ENCODE measurements around the gene ERI2.

ERI2 gene

GRCh38 chr16:20781697-20782096 lies 24.6 kb downstream of the ERI2 start:
- DNase-seq (ENCODE audit: low read depth, low spot score), result no peak
- TF ChIP-seq CTCF (IDR thresholded peaks at IDR 0.05; ENCODE audit: insufficient read depth, low read length, missing control alignments), result no peak
- ChIA-PET CTCF (no interaction called here), POLR2A (no interaction called here)
- no peak overlapping the region for H3K4me3 ChIP-seq (ENCODE audit: low read depth, low read length)

- POLR2A ChIA-PET, result no interaction called here
- CTCF ChIA-PET, result interaction anchor here (0.6 to 5.6 kb wide), 9 partner anchors 8 to 327 kb away, joined by 3 to 41 read pairs (median 3); partner anchors contain the start of gene ACSM3
- TF ChIP-seq CTCF (IDR thresholded peaks at IDR 0.05; ENCODE audit: insufficient read depth, low read length, missing control alignments), result peak; percentile 87
- no peak overlapping the region for H3K4me3 ChIP-seq (ENCODE audit: low read depth, low read length)
- peak; percentile 2 for DNase-seq (ENCODE audit: low read depth, low spot score)
Observed at GRCh38 chr16:20774703-20775362, 31.4 kb downstream of the ERI2 start.

GRCh38 chr16:20773679-20774078 lies 32.6 kb downstream of the ERI2 start:
- TF ChIP-seq CTCF (IDR thresholded peaks at IDR 0.05; ENCODE audit: insufficient read depth, low read length, missing control alignments), result no peak
- POLR2A ChIA-PET, result no interaction called here
- no peak overlapping the region for H3K4me3 ChIP-seq (ENCODE audit: low read depth, low read length)
- DNase-seq (ENCODE audit: low read depth, low spot score), result no peak
- CTCF ChIA-PET, result interaction anchor here (0.9 to 5.6 kb wide), 5 partner anchors 9 to 527 kb away, joined by 3 to 41 read pairs (median 4); partner anchors contain the start of gene ACSM3

GRCh38 chr16:20768818-20769217 lies 37.5 kb downstream of the ERI2 start:
- DNase-seq (ENCODE audit: low read depth, low spot score), result no peak
- POLR2A ChIA-PET, result no interaction called here
- H3K4me3 ChIP-seq (ENCODE audit: low read depth, low read length), result no peak overlapping the region
- CTCF ChIA-PET, result no interaction called here
- TF ChIP-seq CTCF (IDR thresholded peaks at IDR 0.05; ENCODE audit: insufficient read depth, low read length, missing control alignments), result no peak

- POLR2A ChIA-PET, result no interaction called here
- no peak overlapping the region for H3K4me3 ChIP-seq (ENCODE audit: low read depth, low read length)
- CTCF ChIA-PET, result no interaction called here
- no peak for TF ChIP-seq CTCF (IDR thresholded peaks at IDR 0.05; ENCODE audit: insufficient read depth, low read length, missing control alignments)
- DNase-seq (ENCODE audit: low read depth, low spot score), result no peak
Observed at GRCh38 chr16:20768121-20768520, 38.2 kb downstream of the ERI2 start.

- POLR2A ChIA-PET, result no interaction called here
- CTCF ChIA-PET, result no interaction called here
- no peak for DNase-seq (ENCODE audit: low read depth, low spot score)
- H3K4me3 ChIP-seq (ENCODE audit: low read depth, low read length), result no peak overlapping the region
- TF ChIP-seq CTCF (IDR thresholded peaks at IDR 0.05; ENCODE audit: insufficient read depth, low read length, missing control alignments), result no peak
Observed at GRCh38 chr16:20767577-20767976, 38.7 kb downstream of the ERI2 start.
